Adrenal gland (tissue), 12 donors: ENCODE results near the gene KCNE1. TPM values are rescaled to one million over a fixed set of nuclear protein-coding genes. Genes with fewer than 3 reads are reported as not detected.

Experiments
- DNase-seq, 7 donors: peaks; one replicate each; pipeline ENCODE4 v3.0.0-alpha.2; 2019 to 2020
- H3K27ac ChIP-seq, 5 donors: fragments of 200-600 bp; sonication (generic) in 4 of 5; 1 replicate in 3 of 5; 2 replicates in 2 of 5; pipeline versions ENCODE4 v1.5.1 to v1.8.0; 2016 to 2020; ENCODE audit warnings: mild to moderate bottlenecking in 1 of 5
- H3K27me3 ChIP-seq: fragments of 200-600 bp; 2 replicates; pipeline ENCODE4 v1.8.0; 2021
- H3K36me3 ChIP-seq, 2 donors: fragments of 200-600 bp; replicated peaks in 1 of 2; 1 replicate in 1 of 2; 2 replicates in 1 of 2; pipeline versions ENCODE4 v1.5.1 to v1.8.0; 2018 to 2022
- H3K4me1 ChIP-seq, 2 donors: fragments of 200-600 bp; replicated peaks in 1 of 2; 1 replicate in 1 of 2; 2 replicates in 1 of 2; pipeline versions ENCODE4 v1.5.1 to v1.8.0; 2018 to 2021
- H3K4me3 ChIP-seq, 4 donors: fragments of 200-600 bp; sonication (generic) in 3 of 4; one replicate each; pipeline ENCODE4 v1.5.1; 2016 to 2018
- H3K9me3 ChIP-seq, 3 donors: fragments of 200-600 bp; sonication (generic) in 1 of 3; replicated peaks in 1 of 3; 1 replicate in 2 of 3; 2 replicates in 1 of 3; pipeline versions ENCODE4 v1.5.1 to v1.8.0; 2016 to 2021
- POLR2A ChIP-seq, 2 donors: fragments of 450-650 bp; IDR thresholded peaks; one replicate each; pipeline ENCODE4 v1.6.1; 2017; ENCODE audit warnings: antibody characterized with exemption in 2 of 2, mild to moderate bottlenecking in 2 of 2, moderate library complexity in 1 of 2
- WGBS, 4 donors: extraction: QIAGEN DNeasy Blood & Tissue Kit in 2 of 4; methylation state at CpG; one replicate each; pipeline versions ENCODE4 v1.1.5 to v1.1.7; 2013 to 2017; 5-methylcytosine and 5-hydroxymethylcytosine counted together
- intact Hi-C, 2 donors: fragments of 100-400 bp; cut with DNase I; formaldehyde crosslinking; loops; one replicate each; pipeline versions ENCODE4 v1.14.1 to v1.15.0; 2022 to 2023
- polyA plus RNA-seq, 3 donors: library from polyadenylated mRNA; stranded (reverse); fragments of 200-250 nt in 2 of 3; fragments of 350-450 nt in 1 of 3; fragmentation: Illumina TruSeq in 1 of 3; extraction: RNeasy Lipid Tissue Mini Kit (QIAGEN cat#74804) in 1 of 3; gene quantifications; one replicate each; pipeline ENCODE4 v1.2.3, GENCODE V29; 2013 to 2014
- total RNA-seq, 9 donors: library from RNA; depleted of rRNA in 4 of 9; stranded (reverse); fragments of >200 nt in 4 of 9; fragments of 120-200 nt in 1 of 9; fragmentation: NEBNext Ultra II Directional in 1 of 9; extraction: Animal tissue kit (Norgen Biotek cat#: 25700) in 1 of 9; gene quantifications; one replicate each; pipeline versions ENCODE4 v1.1.0 to v1.2.4, GENCODE V29; 2013 to 2023
- TF ChIP-seq, protein P1 (sequence below), 6 experiments: fragments of 450-650 bp in 4 of 6; fragments of 200-600 bp in 2 of 6; sonication (generic) in 1 of 6; IDR thresholded peaks; 1 replicate in 5 of 6; 2 replicates in 1 of 6; pipeline versions ENCODE4 v1.5.1 to v1.8.0; 2016 to 2021; ENCODE audit warnings: antibody characterized with exemption in 6 of 6, mild to moderate bottlenecking in 2 of 6, moderate library complexity in 1 of 6
- donor health status: healthy with polysubstance abuse.
- donor health status: Bipolar disorder and iron deficiency.
- donor health status: DM: yes; HTN: yes; CAD: no.
- donor health status: DM: no; HTN: no; CAD: no.
- donor health status: DM: no; HTN: no; CAD: no.
- donor health status: DM: yes; HTN: yes; CAD: no.

The KCNE1 gene
- total and polyA plus RNA-seq, 12 donors = 0.11 to 4.8 (median 1.9) TPM

DNA sequence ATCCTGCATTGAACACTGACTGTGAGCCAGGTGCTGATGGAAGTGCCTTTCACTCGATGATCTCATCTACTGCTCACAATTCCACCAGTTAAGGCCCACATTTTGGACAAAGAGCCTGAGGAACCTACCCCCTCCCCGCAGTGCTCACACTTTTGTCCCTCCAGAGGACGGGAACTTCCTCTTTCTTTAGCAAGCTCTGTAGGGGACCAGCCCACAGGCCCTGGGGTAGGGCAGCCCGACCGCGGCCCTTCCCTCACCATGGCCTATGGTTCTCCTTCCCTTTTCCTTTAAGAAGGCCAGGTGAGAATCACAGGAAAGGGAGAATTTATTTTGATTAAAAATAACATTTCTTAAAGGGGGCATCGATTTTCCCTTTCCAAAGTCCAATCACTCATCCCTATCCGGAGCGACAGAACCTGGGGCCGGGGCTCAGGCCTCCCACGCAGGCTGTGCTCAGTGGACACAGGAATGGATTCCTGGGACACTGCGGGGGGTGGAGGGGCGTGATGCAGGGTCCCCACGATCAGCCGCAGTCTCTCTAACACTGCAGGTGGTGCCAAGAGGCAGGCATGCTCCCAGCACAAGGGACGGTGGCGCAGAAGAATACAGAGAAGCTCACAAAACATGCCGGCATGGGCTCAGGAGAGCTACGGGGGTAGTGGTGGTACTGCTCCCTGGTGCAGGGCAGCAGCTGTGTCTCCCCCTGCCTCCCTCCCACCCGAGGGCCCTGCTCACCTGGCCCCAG is 8.9 kb upstream of the KCNE1 start:
- H3K36me3 ChIP-seq = peaks cover 0 to 26% of the 10 kb centered on the region in 2 donors
- H3K4me1 ChIP-seq = peaks cover 0 to 13% of the 10 kb centered on the region in 2 donors
- H3K27me3 ChIP-seq = no peaks in the 10 kb centered on the region
- WGBS, 4 donors = 85 to 93% (median 89%) methylated on average over 16 to 20 of the region's 20 CpGs
- TF ChIP-seq POLR2A (IDR thresholded peaks at IDR 0.05) = no peak
- TF ChIP-seq, protein P1, sequence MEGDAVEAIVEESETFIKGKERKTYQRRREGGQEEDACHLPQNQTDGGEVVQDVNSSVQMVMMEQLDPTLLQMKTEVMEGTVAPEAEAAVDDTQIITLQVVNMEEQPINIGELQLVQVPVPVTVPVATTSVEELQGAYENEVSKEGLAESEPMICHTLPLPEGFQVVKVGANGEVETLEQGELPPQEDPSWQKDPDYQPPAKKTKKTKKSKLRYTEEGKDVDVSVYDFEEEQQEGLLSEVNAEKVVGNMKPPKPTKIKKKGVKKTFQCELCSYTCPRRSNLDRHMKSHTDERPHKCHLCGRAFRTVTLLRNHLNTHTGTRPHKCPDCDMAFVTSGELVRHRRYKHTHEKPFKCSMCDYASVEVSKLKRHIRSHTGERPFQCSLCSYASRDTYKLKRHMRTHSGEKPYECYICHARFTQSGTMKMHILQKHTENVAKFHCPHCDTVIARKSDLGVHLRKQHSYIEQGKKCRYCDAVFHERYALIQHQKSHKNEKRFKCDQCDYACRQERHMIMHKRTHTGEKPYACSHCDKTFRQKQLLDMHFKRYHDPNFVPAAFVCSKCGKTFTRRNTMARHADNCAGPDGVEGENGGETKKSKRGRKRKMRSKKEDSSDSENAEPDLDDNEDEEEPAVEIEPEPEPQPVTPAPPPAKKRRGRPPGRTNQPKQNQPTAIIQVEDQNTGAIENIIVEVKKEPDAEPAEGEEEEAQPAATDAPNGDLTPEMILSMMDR (IDR thresholded peaks at IDR 0.05) = no peak
- H3K4me3 ChIP-seq = no peak overlapping the region
- DNase-seq = peak in 2 of 7 donors; percentile 32 to 36
- no peaks in the 10 kb centered on the region for H3K9me3 ChIP-seq
- intact Hi-C loops = no loop called here
- H3K27ac ChIP-seq = peak overlapping the region in 2 of 5 donors; percentile 56 to 67

DNA sequence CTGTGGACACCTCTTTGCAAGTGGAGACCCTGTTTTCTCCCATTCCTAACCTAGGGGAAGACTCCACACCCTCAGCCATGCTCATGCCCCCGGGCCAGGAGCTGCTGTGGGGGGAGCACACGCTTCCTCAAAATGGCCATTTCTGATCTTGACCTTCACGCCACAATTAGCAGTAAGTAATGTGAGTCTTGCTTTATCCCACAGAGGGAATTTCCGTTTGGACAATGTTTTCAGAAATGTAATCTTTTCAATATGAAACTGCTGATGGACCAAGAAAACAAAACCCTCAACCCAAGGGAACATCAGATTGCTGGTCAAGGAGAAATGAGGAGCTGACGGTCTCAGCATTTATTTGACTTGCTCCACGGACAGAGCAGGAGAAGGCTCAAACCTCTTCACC is 8.3 kb upstream of the KCNE1 start:
- no peaks in the 10 kb centered on the region for H3K9me3 ChIP-seq
- H3K27me3 ChIP-seq = no peaks in the 10 kb centered on the region
- H3K36me3 ChIP-seq = peaks cover 0 to 26% of the 10 kb centered on the region in 2 donors
- peaks cover 0 to 11% of the 10 kb centered on the region in 2 donors for H3K4me1 ChIP-seq
- peak overlapping the region in 2 of 5 donors; percentile 56 to 67 for H3K27ac ChIP-seq
- intact Hi-C loops = no loop called here
- no peak for DNase-seq
- TF ChIP-seq POLR2A (IDR thresholded peaks at IDR 0.05) = no peak
- TF ChIP-seq, protein P1 (IDR thresholded peaks at IDR 0.05) = no peak
- 76 to 90% (median 81%) methylated on average over 6 of the region's 6 CpGs for WGBS, 4 donors
- H3K4me3 ChIP-seq = no peak overlapping the region

DNA sequence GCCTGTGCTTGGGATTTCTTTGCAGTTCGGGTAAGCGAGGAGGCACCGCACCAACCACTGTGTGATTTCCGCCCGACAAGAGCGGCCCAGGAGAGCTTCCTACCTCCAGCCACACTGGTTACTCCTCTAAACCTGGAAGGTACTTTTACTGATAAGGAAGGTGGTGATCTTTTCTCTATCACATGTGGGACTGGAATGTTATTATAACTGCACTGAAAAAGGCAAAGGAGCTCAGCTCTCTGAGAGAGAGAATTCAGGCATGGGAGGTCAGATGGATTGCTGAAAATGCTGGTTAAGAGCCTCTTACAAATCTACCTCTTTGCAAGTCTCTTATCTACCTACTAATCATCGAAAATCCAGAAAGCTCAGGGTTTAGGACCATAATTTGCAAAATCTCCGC is 7.7 kb upstream of the KCNE1 start:
- H3K27ac ChIP-seq = peak overlapping the region in 2 of 5 donors; percentile 56 to 67

DNA sequence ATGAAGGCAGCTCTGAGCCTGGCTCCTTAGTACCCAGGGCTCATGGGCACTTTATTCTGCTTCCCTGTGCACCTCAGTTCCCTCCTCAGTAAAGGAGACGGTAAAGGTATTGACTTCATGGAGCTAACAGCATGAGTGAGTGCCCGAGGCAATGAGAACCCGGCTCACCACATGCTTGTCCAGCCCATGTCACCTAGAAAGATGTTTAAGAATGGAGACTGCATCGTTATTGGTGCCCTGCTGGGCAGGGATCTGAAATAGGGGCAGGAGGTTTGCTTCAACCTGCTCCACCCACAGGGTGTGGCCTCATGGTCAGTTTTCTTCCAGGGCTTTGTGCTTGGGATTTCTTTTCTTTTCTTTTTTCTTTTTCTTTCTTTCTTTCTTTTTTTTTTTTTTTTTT is 7.0 kb upstream of the KCNE1 start:
- no peak for DNase-seq
- Histone ChIP-seq H3K4me3 (no peak overlapping the region), H3K36me3 (peaks cover 0 to 26% of the 10 kb centered on the region in 2 donors), H3K27me3 (no peaks in the 10 kb centered on the region), H3K9me3 (no peaks in the 10 kb centered on the region), H3K27ac (no peak overlapping the region), H3K4me1 (peaks cover 0 to 11% of the 10 kb centered on the region in 2 donors)
- intact Hi-C loops = no loop called here
- 74 to 93% (median 90%) methylated on average over 4 of the region's 4 CpGs for WGBS, 4 donors
- TF ChIP-seq, protein P1 (IDR thresholded peaks at IDR 0.05) = no peak
- no peak for TF ChIP-seq POLR2A (IDR thresholded peaks at IDR 0.05)

More for the DNA sequence above, 7.7 kb upstream of the KCNE1 start:
- Histone ChIP-seq H3K36me3 (peaks cover 0 to 26% of the 10 kb centered on the region in 2 donors), H3K4me3 (no peak overlapping the region), H3K9me3 (no peaks in the 10 kb centered on the region), H3K4me1 (peaks cover 0 to 11% of the 10 kb centered on the region in 2 donors), H3K27me3 (no peaks in the 10 kb centered on the region)
- TF ChIP-seq, protein P1 (IDR thresholded peaks at IDR 0.05) = no peak
- no peak for TF ChIP-seq POLR2A (IDR thresholded peaks at IDR 0.05)
- WGBS, 4 donors = 86 to 97% (median 92%) methylated on average over 8 of the region's 8 CpGs
- intact Hi-C loops = no loop called here
- no peak for DNase-seq
